GM19193 (cell line): Measurements from ENCODE around the gene KMT2C.

Experiments used
- POLR2A ChIP-seq: IDR thresholded peaks from 4 replicates; pipeline ENCODE4 v1.6.1; 2011; ENCODE audit not compliant: insufficient read depth, insufficient read length; ENCODE audit errors: extremely low read depth

Gene KMT2C

DNA sequence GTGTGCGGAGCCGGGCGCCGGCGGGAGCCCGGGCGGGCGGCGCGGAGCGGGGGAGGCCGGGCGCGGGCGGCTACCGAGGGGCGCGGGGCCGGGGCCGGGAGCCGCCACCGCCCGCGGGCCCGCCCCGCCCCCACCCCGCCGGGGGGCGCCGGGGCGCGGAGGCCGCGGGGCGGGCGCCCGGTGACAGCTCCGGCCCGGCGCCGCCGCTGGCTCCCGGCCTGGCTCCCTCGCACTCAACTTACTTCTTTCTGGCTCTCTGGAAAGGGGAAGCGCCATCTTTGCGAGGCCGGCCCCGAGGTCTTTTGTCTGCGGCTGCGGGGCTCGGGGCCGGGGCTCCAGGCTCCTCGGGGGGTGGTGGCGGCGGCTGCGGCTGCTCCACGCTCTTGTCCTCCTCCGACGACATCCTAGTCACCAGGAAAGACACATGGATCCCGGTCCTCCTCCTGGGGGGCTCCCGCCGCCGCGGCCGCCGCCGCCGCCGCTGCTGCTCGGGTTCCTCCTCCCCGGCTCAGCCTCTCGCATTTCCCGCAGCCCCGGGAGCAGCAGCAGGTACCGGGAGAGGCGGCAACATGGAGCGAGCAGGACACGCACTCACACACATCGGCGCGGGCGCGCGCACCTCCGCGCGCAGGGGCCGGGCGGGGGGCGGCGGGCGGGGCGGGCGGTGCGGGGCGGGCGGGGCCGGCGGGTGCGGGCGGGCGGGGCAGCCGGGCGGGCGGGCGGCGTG, at the start of gene KMT2C:
Gene KMT2C, minus strand, starts transcription at position 620 of the 727 bp plus-strand sequence. Its CDS starts 217 bp downstream, at position 403.
- TF ChIP-seq POLR2A, result no peak

DNA sequence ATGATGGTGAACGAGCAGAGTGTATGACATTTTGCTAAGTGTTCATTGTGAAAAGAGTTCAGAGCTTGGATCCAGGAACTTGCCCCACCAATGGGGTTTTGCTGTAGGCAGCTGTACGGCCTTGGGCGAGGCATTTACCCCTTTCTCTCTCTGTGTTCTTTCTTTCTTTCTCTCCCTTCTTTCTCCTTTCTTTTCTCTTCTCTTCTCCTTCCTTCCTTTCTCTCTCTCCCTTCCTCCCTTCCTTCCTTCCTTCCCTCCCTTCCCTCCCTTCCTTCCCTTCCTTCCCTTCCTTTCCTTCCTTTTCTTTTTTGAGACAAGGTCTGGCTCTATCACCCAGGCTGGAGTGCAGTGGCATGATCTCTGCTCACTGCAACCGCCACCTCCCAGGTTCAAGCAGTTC, 45.3 kb upstream of the KMT2C start:
- TF ChIP-seq POLR2A, result no peak

DNA sequence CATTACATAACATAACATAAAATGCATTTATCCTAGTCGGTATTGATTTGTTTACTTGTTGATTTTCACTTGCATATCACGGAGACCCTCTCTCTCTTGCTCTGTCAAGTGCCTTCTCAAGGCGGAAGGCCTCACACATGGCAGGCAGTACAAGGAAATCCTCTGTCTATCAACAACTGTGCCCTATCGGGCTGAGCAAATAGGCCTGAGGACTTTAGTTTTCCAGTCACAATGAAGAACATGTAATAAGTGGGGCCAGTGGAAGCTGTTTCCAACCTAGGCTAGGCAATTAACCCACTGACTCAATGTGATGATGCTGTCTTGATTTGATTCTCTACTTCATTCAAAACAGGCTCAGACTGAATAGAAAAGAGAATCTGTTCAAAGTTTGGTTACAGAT, 44.9 kb upstream of the KMT2C start:
- TF ChIP-seq POLR2A, result no peak

DNA sequence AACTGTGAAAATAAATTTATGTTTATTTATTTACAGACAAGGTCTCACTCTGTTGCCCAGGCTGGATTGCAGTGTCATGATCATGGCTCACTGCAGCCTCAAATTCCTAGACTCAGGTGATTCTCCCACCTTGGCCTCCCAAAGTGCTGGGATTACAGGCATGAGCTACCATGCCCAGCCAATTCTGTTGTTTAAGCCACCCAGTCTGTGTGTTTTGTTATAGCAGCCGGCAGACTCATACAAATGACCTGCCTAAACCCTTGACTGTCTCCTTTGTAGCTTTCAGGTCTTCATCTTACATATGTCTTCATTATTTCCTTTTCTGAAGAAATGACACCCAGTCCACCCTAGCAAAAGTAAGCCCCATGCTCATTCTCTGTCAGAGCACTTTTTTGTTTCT, 43.8 kb upstream of the KMT2C start:
- TF ChIP-seq POLR2A, result no peak

DNA sequence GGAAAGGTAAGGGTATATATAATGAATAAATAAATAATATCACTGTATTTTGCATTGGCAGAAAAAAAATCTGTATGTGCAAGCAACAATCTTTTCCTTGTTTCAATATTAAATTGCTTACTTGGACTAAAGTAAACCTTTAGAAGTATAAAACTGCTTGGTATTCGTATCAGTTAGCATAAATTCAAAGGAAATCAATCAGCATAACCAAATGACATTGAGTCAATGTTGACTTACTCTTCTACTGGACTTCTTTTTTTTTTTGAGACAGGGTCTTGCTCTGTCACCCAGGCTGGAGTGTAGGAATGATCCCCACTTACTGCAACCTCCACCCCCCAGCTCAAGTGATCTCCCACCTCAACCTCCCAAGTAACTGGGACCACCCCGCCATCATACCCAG, 42.3 kb upstream of the KMT2C start:
- TF ChIP-seq POLR2A, result no peak

DNA sequence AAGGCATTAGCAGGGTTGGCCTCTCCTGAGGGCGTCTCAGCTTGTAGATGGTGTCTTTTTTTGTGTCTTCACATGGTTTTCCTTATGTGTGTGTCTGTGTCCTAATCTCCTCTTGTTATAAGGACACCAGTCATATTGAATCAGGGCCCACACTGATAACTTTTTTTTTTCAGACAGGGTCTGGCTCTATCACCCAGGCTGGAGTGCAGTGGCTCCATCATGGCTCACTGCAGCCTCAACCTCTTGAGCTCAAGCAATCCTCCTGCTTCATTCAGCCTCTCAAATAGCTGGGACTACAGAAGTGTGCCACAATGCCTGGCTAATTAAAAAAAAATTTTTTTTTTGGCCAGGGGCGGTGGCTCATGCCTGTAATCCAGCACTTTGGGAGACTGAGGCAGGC, 41.3 kb upstream of the KMT2C start:
- no peak for TF ChIP-seq POLR2A

DNA sequence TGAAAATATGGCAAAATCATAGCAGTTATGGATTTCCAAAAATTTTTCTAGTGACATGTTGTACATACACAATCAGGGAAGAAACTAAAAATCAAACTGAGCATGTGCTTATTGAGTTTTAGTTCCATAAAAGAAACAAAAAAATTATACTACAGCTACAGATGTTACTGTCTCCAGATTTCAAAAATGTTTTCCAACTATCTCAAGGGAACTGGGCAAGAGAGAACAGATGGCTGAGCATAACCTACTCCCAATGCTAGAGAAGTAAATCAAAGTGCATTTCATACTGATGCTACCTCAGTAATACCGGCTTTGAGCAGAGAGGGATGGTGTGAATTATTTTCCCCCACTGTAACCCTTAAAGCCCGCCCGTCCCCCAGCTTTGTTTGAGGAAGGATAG, 40.7 kb upstream of the KMT2C start:
- no peak for TF ChIP-seq POLR2A

DNA sequence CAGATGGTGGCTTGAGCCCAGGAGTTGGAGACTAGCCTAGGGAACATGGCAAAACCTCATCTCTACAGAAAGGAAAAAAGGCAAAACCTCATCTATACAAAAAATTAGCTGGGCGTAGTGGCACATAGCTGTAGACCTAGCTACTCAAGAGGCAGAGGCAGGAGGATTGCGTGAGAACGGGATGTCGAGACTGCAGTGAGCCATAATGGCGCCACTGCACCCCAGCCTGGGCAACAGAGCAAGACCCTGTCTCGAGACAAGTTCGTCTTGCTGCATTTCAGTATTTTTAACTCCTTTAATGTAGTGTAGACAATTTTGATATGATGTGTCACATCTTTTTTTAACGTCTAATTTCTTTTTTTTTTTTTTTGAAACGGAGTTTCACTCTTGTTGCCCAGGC, 31.4 kb upstream of the KMT2C start:
- TF ChIP-seq POLR2A, result no peak

DNA sequence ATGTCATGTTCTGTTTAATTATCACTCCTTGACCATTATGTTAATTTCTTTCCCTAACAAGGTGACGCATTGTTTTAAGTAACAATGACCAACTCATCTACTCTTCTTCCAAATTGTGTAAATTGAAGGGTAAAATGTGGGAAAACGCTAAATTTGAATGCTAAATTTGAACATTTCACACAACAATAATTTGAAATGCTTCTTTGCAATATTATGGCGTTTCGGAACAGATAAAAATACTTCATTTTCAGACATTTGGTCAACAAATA, 29.2 kb upstream of the KMT2C start:
- no peak for TF ChIP-seq POLR2A

DNA sequence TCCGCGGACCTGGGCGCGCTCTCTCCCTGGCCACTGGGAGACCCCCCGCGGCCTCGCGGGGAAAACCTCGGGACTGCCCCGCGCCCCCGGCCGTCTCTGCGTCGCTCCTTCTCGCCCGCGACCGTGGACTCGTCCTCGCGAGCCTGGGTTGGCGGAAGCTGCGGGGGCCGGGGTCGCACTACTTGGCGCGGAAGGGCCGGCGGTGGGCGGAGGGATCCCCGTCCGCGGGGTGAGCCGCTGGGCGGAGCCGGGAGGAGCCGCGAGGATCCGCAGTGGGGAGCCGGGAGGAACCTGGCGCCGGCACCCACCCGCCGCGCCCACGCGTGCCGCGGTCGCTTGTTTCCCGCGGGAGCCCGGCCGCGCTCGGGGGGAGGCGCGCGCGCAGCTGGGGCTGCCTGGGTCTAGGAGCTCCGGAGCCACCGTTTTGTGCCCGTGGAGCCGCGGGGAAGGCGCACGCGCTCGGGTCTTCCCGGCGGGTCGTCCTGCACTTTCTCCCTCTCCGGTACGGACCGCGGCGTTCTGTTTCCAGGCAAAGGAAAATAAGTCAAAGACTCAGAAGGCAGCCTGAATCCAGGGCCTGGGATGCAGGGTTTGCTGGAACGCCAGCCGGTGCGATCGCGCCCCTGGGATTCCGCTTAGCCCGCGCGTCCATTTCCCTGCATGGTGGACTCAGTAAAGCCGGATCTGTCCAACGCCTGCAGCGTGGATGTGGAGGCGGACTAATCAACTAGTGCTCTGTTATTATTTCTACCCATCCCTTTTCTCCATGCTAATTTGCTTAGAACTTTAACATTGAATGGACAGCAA, 28.7 kb upstream of the KMT2C start:
- TF ChIP-seq POLR2A, result peak; percentile 61

DNA sequence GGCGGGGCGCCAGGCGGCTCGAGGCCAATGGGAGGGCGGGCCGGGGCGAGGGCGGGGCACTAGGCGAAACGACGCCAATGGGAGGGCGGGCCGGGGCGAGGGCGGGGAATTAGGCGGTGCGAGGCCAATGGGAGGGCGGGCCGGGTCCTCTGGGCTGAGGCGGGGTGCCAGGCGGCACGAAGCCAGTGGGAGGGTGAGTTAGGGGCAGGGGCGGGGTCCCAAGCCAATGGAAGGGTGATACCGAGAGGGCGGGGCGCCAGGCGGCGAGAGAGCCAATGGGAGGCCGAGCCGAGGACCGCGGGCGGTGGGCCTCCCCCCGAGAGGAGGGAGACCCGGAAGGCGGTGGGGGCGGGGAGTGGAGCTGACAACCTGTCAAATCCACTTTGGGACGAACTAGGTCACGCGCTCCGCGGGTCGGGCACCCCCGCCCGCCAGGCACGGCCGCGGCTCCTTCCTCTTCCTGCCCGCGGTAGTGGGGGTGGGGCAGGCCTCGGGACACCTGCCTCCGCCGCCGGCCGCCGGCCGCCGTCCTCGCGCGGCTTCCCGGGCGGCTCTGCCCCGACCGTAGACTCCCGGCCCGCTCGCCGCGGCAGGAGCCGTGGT, 28.0 kb upstream of the KMT2C start:
- TF ChIP-seq POLR2A, result peak; percentile 89

DNA sequence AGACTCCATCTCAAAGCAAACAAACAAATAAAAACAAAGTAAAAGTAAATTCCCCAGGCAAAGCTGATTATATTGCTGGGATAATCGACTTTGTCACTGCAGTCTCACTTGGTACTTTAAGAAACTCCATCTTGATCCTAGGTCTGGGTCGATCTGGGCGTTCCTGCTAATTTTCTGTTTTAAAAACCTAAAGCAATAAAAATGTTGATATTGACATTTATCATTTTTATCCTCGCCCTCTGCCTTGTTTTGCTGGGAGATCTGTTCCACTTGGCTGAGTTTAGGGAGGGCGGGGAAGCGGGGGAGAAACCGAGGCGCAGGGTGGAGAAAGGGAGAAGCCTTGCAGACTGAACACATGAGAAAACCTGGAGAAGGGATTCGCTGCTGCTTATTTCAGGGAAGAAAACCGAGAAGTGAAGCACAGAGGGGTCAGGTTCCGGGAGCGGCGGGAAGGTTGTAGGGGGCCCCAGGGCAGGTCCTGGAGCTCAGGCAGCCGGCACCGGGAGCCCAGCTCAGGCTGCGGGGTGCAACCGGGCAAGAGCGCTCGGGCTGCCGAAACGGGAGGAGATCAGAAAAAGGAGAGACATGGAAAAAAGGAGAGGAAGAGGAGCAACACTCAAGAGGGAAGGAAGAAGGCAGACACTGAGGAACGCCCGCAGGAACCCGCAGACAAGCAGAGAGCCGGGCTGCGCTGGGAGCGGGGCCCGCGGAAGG, 27.3 kb upstream of the KMT2C start:
- TF ChIP-seq POLR2A, result peak; percentile 61

DNA sequence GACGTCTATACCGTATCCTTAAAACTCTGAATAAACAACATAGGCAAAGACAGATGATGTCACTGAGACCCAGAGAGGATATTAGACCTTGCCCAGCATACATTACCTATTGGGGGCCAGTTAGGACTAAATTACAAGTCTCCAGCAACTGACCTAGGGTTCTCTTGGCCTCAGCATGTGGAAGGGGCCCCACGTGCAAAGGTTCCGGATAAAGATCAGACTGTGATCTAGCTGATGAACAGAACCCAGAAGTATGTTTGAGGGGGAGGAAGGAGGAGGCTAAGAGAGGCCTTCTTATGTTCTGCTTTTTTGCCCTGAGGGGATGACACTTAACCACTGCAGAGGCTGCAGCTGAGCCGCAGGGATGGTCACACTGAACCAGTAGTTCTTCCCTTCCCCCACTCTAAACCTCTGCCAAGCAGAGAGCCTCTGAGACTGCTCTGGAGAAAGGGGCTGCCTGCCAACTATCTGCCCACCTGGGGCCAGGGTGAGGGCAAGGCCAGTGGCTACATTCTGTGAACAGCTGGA, 24.0 kb upstream of the KMT2C start:
- no peak for TF ChIP-seq POLR2A

DNA sequence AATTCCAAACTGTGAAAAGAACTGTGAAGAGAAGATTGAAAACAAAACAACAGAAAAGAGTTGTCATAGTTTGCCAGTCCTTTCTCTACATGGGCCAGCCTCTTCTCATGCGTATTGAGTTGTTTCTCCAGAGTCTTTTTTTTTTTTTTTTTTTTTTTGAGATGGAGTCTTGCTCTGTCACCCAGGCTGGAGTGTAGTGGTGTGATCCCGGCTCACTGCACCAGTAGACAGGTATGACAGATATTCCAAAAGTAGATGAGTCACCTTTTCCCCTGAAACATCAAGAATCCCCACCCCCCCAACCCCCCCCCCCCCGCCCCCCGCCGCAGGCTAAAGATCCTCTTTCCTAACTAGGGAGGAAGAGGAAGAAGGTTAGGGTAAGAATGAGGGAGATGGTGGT, 15.6 kb upstream of the KMT2C start:
- TF ChIP-seq POLR2A, result no peak

DNA sequence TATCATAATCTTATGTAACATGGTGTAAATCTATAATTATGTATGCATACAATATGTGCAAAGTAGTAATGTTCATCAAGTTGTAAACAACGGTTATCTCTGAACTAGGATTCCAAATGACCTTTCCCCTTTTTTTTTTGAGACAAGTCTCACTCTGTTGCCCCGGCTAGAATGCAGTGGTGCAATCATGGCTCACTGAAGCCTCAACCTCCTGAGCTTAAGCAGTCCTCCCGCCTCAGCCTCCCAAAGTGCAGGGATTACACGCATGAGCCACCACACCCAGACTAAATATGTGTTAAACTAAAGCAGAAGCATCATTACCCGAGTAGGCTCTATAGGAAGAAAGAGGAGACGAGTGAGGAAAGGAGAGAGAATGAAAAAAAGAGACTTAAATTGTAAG, 7.8 kb upstream of the KMT2C start:
- no peak for TF ChIP-seq POLR2A

DNA sequence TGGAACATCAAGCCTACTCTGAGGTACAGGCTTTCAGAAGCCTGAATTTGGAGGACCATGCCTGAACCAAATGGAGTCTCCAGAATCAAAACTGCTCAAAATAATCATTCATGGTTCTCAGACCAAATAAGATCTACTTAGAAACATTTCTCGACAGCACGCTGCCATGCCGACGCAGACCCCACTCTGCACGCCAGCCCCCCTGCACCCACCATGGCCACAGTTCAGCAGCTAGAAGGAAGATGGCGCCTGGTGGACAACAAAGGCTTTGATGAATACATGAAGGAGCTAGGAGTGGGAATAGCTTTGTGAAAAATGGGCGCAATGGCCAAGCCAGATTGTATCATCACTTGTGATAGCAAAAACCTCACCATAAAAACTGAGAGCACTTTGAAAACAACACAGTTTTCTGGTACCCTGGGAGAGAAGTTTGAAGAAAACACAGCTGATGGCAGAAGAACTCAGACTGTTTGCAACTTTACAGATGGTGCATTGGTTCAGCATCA, 6.6 kb upstream of the KMT2C start:
- no peak for TF ChIP-seq POLR2A
